Measurements from ENCODE around the gene SRPRA.

DNA sequence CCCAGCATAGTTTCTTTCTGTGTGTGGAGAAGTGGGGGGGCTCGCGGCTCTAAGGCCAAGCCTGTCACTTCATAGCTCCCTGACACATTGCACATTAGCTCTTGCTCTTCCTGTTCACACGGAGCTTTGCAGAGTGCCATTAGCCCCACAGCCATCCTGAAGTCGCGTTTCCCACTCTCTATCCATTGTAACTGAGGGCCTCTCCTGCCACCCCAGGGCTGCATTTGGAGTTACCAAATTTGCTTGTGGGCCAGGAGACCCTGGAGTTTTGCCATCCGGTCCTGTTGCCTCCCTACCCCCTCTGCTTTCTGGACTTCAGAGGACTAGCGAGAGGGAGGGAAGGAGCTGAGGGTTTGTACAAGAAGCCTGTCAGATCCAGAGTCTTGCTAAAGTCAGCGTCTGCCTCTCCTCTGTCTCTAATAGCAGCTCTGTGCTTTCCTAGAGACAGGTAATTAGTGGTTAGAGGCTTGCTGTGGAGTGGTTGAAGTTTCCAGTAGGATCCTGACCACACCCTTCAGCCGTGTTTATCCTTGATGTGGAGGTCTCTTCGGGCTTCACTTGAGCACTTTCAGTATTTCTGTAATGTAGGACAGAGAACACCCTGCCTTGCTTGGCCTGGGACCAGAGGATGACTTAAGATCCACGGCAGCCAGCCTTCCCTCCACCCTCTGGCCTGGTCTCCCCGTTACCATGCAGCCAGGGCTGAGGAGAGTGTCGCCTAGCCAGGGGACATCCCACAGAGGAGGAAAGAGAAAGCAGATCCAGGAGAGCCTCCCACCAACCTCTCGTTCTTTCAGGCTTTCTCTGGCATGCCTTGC, 49.3 kb upstream of the SRPRA start:
- TF ChIP-seq EP300 (IDR thresholded peaks at IDR 0.05; ENCODE audit: borderline replicate concordance) = no peak
- TF ChIP-seq, protein P1, sequence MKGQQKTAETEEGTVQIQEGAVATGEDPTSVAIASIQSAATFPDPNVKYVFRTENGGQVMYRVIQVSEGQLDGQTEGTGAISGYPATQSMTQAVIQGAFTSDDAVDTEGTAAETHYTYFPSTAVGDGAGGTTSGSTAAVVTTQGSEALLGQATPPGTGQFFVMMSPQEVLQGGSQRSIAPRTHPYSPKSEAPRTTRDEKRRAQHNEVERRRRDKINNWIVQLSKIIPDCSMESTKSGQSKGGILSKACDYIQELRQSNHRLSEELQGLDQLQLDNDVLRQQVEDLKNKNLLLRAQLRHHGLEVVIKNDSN (IDR thresholded peaks at IDR 0.05) = no peak
- no peak for TF ChIP-seq RAD21 (IDR thresholded peaks at IDR 0.05; ENCODE audit: low read depth)
- TF ChIP-seq FOXM1 (IDR thresholded peaks at IDR 0.05; ENCODE audit: borderline replicate concordance, low read depth) = no peak
- no peak for TF ChIP-seq TAF1 (IDR thresholded peaks at IDR 0.05; ENCODE audit: low read depth)
- TF ChIP-seq, protein P2, sequence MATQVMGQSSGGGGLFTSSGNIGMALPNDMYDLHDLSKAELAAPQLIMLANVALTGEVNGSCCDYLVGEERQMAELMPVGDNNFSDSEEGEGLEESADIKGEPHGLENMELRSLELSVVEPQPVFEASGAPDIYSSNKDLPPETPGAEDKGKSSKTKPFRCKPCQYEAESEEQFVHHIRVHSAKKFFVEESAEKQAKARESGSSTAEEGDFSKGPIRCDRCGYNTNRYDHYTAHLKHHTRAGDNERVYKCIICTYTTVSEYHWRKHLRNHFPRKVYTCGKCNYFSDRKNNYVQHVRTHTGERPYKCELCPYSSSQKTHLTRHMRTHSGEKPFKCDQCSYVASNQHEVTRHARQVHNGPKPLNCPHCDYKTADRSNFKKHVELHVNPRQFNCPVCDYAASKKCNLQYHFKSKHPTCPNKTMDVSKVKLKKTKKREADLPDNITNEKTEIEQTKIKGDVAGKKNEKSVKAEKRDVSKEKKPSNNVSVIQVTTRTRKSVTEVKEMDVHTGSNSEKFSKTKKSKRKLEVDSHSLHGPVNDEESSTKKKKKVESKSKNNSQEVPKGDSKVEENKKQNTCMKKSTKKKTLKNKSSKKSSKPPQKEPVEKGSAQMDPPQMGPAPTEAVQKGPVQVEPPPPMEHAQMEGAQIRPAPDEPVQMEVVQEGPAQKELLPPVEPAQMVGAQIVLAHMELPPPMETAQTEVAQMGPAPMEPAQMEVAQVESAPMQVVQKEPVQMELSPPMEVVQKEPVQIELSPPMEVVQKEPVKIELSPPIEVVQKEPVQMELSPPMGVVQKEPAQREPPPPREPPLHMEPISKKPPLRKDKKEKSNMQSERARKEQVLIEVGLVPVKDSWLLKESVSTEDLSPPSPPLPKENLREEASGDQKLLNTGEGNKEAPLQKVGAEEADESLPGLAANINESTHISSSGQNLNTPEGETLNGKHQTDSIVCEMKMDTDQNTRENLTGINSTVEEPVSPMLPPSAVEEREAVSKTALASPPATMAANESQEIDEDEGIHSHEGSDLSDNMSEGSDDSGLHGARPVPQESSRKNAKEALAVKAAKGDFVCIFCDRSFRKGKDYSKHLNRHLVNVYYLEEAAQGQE (IDR thresholded peaks at IDR 0.05; ENCODE audit: low read depth) = no peak
- TF ChIP-seq CREB1 (IDR thresholded peaks at IDR 0.05; ENCODE audit: low read depth) = no peak
- no peak for TF ChIP-seq CEBPB (IDR thresholded peaks at IDR 0.05)

Data from Ishikawa (cell line).